ENCODE results near the gene BSG. TPM values are rescaled to one million over a fixed set of nuclear protein-coding genes. Genes with fewer than 3 reads are reported as not detected.

The BSG gene
- total and polyA plus RNA-seq, 9 of the 15 experiments (the other 6 are each of a cell fraction or from before 2014, with no cell fraction given), result 4.6 to 495 (median 187) TPM

DNA sequence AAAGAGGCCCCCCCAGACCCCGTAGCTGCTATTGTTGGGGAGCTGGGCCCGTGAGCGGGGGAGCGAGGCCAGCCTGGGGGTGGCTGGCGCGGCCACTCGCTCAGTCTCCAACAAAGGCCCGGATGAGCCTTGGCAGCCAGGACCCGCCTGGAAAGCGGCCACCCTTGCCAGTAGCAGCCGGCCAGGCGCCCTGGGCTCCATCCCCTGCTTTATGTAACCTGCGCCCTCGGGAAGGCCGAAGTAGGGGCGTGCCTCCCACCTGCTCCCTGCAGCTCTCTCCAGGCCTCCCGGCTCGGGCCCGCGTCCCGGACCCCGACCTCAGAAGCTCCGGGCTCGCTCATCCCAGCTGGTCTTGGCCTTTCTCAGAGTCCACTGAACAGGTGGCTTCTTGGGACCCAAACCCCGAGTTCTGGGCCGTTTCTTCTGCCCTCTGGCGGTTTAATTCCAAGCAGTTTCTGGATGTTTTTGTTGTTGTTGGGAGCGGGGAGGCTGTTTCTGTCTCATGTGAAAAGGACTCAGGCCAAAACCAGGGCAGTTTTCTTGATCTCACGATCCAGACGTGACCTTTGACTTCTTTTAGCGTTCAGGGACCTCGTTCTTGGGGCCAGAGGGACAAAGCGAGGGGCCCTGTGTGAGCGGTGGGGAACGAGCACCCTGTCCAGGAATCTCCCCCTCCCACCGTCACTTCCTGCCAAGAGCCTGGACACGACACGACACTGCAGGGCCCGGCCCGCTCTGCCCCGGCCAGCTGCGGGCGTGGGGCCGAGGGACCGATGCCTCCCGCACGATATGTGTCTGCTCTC lies 39.6 kb upstream of the BSG start (continued):
- TF ChIP-seq, protein P1, sequence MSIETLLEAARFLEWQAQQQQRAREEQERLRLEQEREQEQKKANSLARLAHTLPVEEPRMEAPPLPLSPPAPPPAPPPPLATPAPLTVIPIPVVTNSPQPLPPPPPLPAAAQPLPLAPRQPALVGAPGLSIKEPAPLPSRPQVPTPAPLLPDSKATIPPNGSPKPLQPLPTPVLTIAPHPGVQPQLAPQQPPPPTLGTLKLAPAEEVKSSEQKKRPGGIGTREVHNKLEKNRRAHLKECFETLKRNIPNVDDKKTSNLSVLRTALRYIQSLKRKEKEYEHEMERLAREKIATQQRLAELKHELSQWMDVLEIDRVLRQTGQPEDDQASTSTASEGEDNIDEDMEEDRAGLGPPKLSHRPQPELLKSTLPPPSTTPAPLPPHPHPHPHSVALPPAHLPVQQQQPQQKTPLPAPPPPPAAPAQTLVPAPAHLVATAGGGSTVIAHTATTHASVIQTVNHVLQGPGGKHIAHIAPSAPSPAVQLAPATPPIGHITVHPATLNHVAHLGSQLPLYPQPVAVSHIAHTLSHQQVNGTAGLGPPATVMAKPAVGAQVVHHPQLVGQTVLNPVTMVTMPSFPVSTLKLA (conservative IDR thresholded peaks at IDR 0.05), result peak; percentile 66 to 75; a peak in 3 of 4 replicates
- TF ChIP-seq, protein P2, sequence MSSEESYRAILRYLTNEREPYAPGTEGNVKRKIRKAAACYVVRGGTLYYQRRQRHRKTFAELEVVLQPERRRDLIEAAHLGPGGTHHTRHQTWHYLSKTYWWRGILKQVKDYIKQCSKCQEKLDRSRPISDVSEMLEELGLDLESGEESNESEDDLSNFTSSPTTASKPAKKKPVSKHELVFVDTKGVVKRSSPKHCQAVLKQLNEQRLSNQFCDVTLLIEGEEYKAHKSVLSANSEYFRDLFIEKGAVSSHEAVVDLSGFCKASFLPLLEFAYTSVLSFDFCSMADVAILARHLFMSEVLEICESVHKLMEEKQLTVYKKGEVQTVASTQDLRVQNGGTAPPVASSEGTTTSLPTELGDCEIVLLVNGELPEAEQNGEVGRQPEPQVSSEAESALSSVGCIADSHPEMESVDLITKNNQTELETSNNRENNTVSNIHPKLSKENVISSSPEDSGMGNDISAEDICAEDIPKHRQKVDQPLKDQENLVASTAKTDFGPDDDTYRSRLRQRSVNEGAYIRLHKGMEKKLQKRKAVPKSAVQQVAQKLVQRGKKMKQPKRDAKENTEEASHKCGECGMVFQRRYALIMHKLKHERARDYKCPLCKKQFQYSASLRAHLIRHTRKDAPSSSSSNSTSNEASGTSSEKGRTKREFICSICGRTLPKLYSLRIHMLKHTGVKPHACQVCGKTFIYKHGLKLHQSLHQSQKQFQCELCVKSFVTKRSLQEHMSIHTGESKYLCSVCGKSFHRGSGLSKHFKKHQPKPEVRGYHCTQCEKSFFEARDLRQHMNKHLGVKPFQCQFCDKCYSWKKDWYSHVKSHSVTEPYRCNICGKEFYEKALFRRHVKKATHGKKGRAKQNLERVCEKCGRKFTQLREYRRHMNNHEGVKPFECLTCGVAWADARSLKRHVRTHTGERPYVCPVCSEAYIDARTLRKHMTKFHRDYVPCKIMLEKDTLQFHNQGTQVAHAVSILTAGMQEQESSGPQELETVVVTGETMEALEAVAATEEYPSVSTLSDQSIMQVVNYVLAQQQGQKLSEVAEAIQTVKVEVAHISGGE (CRISPR knock-in tag; IDR thresholded peaks at IDR 0.05), result no peak
- TF ChIP-seq RNF2 (IDR thresholded peaks at IDR 0.05) (no peak), RAD21 (CRISPR knock-in tag; conservative IDR thresholded peaks at IDR 0.05 in 1 of 2, IDR thresholded peaks at IDR 0.05 in 1 of 2) (peak; percentile 45 to 48), NCOA1 (IDR thresholded peaks at IDR 0.05; ENCODE audit: low read depth) (no peak), ZNF175 (CRISPR knock-in tag; IDR thresholded peaks at IDR 0.05; ENCODE audit: low read depth) (0 out of 2 replicates have a peak, but pooled peaks have one; percentile 64), TAF1 (IDR thresholded peaks at IDR 0.05; ENCODE audit: control insufficient read depth, extremely low read depth, insufficient read depth, low read length, severe bottlenecking) (peak; percentile 55)
- TF ChIP-seq, protein P3, sequence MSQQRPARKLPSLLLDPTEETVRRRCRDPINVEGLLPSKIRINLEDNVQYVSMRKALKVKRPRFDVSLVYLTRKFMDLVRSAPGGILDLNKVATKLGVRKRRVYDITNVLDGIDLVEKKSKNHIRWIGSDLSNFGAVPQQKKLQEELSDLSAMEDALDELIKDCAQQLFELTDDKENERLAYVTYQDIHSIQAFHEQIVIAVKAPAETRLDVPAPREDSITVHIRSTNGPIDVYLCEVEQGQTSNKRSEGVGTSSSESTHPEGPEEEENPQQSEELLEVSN (IDR thresholded peaks at IDR 0.05; ENCODE audit: borderline replicate concordance in 1 of 2, extremely low read depth in 1 of 2, insufficient read depth in 1 of 2, insufficient read length in 1 of 2, low read depth in 1 of 2, low read length in 1 of 2, poor library complexity in 1 of 2, severe bottlenecking in 1 of 2), result peak in 1 of 2 experiments; percentile 55
